Panc1 (cell line): ENCODE results near the gene ALK.

Source experiments
- CTCF ChIP-seq: fragments of 450-650 bp; IDR thresholded peaks from 2 replicates; pipeline ENCODE4 v1.5.1; 2017; ENCODE audit warnings: mild to moderate bottlenecking
- POLR2AphosphoS5 ChIP-seq: IDR thresholded peaks from 2 replicates; pipeline ENCODE4 v1.6.1; 2012; ENCODE audit warnings: mild to moderate bottlenecking, low read depth, low read length, moderate library complexity
- REST ChIP-seq, 2 experiments: IDR thresholded peaks; 2 replicates each; pipeline ENCODE4 v1.6.1; 2011 to 2012; ENCODE audit warnings: low read depth in 2 of 2, control low read depth in 1 of 2, low read length in 1 of 2, mild to moderate bottlenecking in 1 of 2, moderate library complexity in 1 of 2; ENCODE audit not compliant: insufficient read depth in 1 of 2
- SIN3A ChIP-seq: IDR thresholded peaks from 2 replicates; pipeline ENCODE4 v1.6.1; 2012; ENCODE audit warnings: low read depth, mild to moderate bottlenecking, low read length, moderate library complexity, borderline replicate concordance; ENCODE audit not compliant: insufficient read depth
- TCF7L2 ChIP-seq: IDR thresholded peaks from 2 replicates; pipeline ENCODE4 v1.6.1; 2011; ENCODE audit warnings: mild to moderate bottlenecking, low read depth, low read length, inconsistent platforms

DNA sequence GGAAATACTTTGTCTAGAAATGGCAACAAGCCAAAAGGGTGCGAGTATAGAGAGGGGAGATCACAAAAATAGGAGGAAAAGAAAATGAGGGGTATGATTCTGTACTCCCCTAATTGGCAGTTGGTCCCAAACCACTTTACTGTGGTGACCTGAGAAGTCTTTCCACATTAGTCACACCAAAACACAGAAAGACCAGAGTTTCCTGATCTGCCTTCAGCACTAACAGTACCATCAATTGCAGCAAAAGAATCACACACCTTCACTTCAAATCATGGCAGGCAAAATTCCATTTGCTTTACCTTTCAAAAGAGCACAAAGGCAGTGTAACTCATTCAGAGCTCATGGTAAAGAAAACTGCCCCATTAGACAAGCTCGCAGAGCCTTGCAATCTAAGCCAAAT, 86.8 kb downstream of the ALK start:
- TF ChIP-seq SIN3A (no peak), REST (IDR thresholded peaks at IDR 0.05; ENCODE audit: insufficient read depth in 1 of 2, low read depth in 2 of 2, low read length in 1 of 2) (no peak), CTCF (no peak), POLR2AphosphoS5 (no peak), TCF7L2 (no peak)
